Ureter (tissue), 1 donor: ENCODE results near the gene CHST11. TPM values are rescaled to one million over a fixed set of nuclear protein-coding genes. Genes with fewer than 3 reads are reported as not detected.

Experiments
- DNase-seq: peaks from one replicate; pipeline ENCODE4 v3.0.0-alpha.2; 2020; ENCODE audit warnings: low spot score
- total RNA-seq: library from RNA; stranded (reverse); gene quantifications from one replicate; pipeline ENCODE4 v1.2.4, GENCODE V29; 2023
- donor health status: DM: yes; HTN: yes; CAD: no.

The CHST11 gene
- total RNA-seq, 1 donor from 2014 or later: 10.8 TPM

GRCh38 chr12:104673696-104674482, 217.1 kb downstream of the CHST11 start:
- no peak for DNase-seq

GRCh38 chr12:104676636-104677035, 219.9 kb downstream of the CHST11 start:
- DNase-seq: no peak

GRCh38 chr12:104677441-104678089, 220.8 kb downstream of the CHST11 start:
- DNase-seq: no peak

- DNase-seq: no peak
These were observed 223.3 kb downstream of the CHST11 start for GRCh38 chr12:104680070-104680469.

- DNase-seq: no peak
These were observed 223.7 kb downstream of the CHST11 start for GRCh38 chr12:104680491-104680890.

- DNase-seq: no peak
These were observed 224.4 kb downstream of the CHST11 start for GRCh38 chr12:104681012-104681690.

- no peak for DNase-seq
These were observed 226.1 kb downstream of the CHST11 start for GRCh38 chr12:104682790-104683279.

GRCh38 chr12:104683831-104684503, 227.2 kb downstream of the CHST11 start:
- no peak for DNase-seq

- no peak for DNase-seq
These were observed 228.1 kb downstream of the CHST11 start for GRCh38 chr12:104684884-104685283.

- DNase-seq: no peak
These were observed 228.6 kb downstream of the CHST11 start for GRCh38 chr12:104685366-104685765.

GRCh38 chr12:104686196-104686595, 229.4 kb downstream of the CHST11 start:
- DNase-seq: no peak

GRCh38 chr12:104687823-104688573, 231.2 kb downstream of the CHST11 start:
- no peak for DNase-seq

GRCh38 chr12:104689635-104690034, 232.9 kb downstream of the CHST11 start:
- no peak for DNase-seq

- DNase-seq: no peak
These were observed 235.2 kb downstream of the CHST11 start for GRCh38 chr12:104691721-104692556.

- DNase-seq: no peak
These were observed 235.9 kb downstream of the CHST11 start for GRCh38 chr12:104692557-104693218.

GRCh38 chr12:104693493-104693892, 236.7 kb downstream of the CHST11 start:
- no peak for DNase-seq

- DNase-seq: no peak
These were observed 237.4 kb downstream of the CHST11 start for GRCh38 chr12:104694161-104694560.

- DNase-seq: no peak
These were observed 238.0 kb downstream of the CHST11 start for GRCh38 chr12:104694711-104695110.

GRCh38 chr12:104695453-104696148, 238.9 kb downstream of the CHST11 start:
- DNase-seq: no peak
